ENCODE results near the gene AKR1D1.

DNA sequence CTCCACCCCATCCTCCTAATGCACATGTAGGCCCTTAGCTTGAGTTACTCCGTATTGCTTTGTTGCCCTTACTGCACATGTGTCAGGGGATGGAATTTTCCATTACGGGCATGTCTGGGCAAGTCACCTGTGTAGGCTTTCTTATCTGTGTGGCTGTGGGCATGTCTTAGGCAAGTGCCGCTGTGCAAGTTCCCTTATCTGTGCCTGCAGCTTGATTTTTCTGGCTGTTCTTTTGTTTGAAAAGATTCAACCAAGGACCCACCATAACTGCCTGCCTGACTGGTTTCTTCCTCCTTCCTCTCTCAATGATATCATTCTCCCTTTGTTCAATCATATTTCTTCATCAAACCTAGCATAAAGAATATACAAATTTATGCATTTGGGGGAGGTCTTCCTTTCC, 88.5 kb downstream of the AKR1D1 start:
- TF ChIP-seq CEBPB (IDR thresholded peaks at IDR 0.05; ENCODE audit: borderline replicate concordance, low read depth, low read length) (no peak), MXI1 (IDR thresholded peaks at IDR 0.05; ENCODE audit: borderline replicate concordance, low read depth, low read length) (no peak), ELF4 (CRISPR knock-in tag; IDR thresholded peaks at IDR 0.05; ENCODE audit: borderline replicate concordance) (no peak), ZKSCAN5 (CRISPR knock-in tag; IDR thresholded peaks at IDR 0.05) (no peak), DPF2 (CRISPR knock-in tag; IDR thresholded peaks at IDR 0.05; ENCODE audit: borderline replicate concordance, low read depth) (no peak), ZNF704 (CRISPR knock-in tag; IDR thresholded peaks at IDR 0.05; ENCODE audit: borderline replicate concordance) (no peak)

All from HepG2 (cell line).